NOMO-1 treated with dmso at 0.1 percent for 144 hours (cell line): ENCODE measurements around the gene MICAL3.
"Not testable (repeated sequence)": the region's sequence is repeated elsewhere in the genome, so short reads cannot be mapped to it uniquely, and the experiment has no call there.

ENCODE experiments used
- DNase-seq: peaks from one replicate; lab custom pipeline; 2025; ENCODE audit not compliant: unreplicated experiment; lab: John Stamatoyannopoulos, UW

The MICAL3 gene

GRCh38 chr22:17892376-17892775, 132.0 kb downstream of the MICAL3 start:
- no peak for DNase-seq

- DNase-seq: no peak
Observed at GRCh38 chr22:17891481-17892167, 132.7 kb downstream of the MICAL3 start.

- DNase-seq: no peak
Observed at GRCh38 chr22:17890892-17891291, 133.5 kb downstream of the MICAL3 start.

- no peak for DNase-seq
Observed at GRCh38 chr22:17890245-17890671, 134.1 kb downstream of the MICAL3 start.

GRCh38 chr22:17888855-17889254, 135.5 kb downstream of the MICAL3 start:
- DNase-seq: no peak

- no peak for DNase-seq
Observed at GRCh38 chr22:17888439-17888838, 135.9 kb downstream of the MICAL3 start.

- no peak for DNase-seq
Observed at GRCh38 chr22:17884893-17885292, 139.5 kb downstream of the MICAL3 start.

- DNase-seq: no peak
Observed at GRCh38 chr22:17884084-17884483, 140.3 kb downstream of the MICAL3 start.

GRCh38 chr22:17883356-17883755, 141.0 kb downstream of the MICAL3 start:
- no peak for DNase-seq

- DNase-seq: no peak
Observed at GRCh38 chr22:17882727-17883126, 141.6 kb downstream of the MICAL3 start.

- DNase-seq: no peak
Observed at GRCh38 chr22:17882162-17882561, 142.2 kb downstream of the MICAL3 start.

GRCh38 chr22:17881366-17881765, 143.0 kb downstream of the MICAL3 start:
- no peak for DNase-seq

GRCh38 chr22:17880468-17880867, 143.9 kb downstream of the MICAL3 start:
- DNase-seq: no peak

GRCh38 chr22:17880020-17880419, 144.3 kb downstream of the MICAL3 start:
- DNase-seq: no peak

GRCh38 chr22:17878941-17879340, 145.4 kb downstream of the MICAL3 start:
- no peak for DNase-seq

- no peak for DNase-seq
Observed at GRCh38 chr22:17878186-17878694, 146.1 kb downstream of the MICAL3 start.

GRCh38 chr22:17876878-17877855, 147.2 kb downstream of the MICAL3 start:
- not testable (repeated sequence) for DNase-seq

GRCh38 chr22:17876306-17876831, 148.0 kb downstream of the MICAL3 start:
- DNase-seq: no peak

GRCh38 chr22:17875631-17876030, 148.7 kb downstream of the MICAL3 start:
- DNase-seq: no peak

- no peak for DNase-seq
Observed at GRCh38 chr22:17875156-17875555, 149.2 kb downstream of the MICAL3 start.

GRCh38 chr22:17874231-17874905, 150.0 kb downstream of the MICAL3 start:
- DNase-seq: no peak
